ENCODE measurements around the gene DLX5.
"Not testable (repeated sequence)": the region's sequence is repeated elsewhere in the genome, so short reads cannot be mapped to it uniquely, and the experiment has no call there.

DLX5 gene

DNA sequence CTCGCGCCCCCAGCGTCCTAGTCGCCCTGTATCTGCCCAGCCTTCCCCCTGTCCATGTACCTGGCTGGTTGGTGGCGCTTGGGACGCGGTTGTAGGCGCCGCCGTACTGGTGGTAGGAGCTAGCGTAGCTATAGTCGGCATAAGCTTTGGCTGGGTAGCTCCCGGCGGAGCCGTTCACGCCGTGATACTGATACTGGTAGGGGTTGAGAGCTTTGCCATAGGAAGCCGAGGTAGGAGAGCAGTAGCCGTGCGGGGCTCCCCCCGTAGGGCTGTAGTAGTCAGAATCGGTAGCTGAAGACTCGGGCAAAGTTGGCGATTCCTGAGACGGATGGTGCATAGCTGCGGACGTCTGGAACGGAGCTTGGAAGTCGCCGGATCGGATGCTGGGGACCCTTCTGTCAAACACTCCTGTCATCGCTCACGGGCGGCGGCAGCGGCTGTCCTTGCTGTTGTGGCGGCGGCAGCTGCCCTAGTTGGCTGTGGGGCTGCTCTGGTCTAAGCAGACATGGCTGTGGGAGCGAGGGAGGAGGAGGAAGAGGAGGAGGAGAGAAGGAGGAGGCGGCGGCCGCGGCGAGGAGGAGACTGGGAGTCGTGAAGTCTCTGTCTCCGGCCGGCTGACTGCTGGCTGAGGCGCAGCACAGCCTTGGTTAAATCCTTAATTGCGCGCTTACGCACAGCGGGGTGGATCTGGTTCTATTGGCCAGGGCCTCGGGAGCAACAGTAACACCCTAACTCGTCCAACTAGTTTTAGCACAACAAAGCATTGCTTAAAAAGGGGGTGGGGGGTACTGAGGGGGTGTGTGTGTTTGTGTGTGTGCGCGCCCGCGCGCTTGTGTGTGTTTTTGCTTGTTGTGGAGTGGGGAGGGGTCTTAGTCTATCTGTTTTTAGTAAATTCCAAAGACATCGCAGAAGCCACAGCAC lies at the start of gene DLX5:
TSS of gene DLX5 (minus strand) at position 623 of the 921 bp plus-strand sequence. CDS start at position 415, 208 bp downstream.
- ATAC-seq, result no peak

DNA sequence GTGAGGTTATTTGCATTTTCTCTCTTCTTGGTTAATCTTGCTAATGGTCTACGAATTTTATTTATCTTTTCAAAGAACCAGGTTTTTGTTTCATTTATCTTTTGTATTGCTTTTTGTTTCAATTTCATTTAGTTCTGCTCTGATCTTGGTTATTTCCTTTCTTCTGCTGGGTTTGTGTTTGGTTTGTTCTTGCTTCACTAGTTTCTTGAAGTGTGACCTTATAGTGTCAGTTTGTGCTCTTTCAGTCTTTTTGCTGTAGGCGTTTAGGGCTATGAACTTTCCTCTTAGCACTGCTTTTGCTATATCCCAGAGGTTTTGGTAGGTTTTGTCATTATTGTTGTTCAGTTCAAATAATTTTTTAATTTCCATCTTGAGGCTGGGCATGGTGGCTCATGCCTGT lies 47.4 kb upstream of the DLX5 start:
- ATAC-seq, result not testable (repeated sequence)

DNA sequence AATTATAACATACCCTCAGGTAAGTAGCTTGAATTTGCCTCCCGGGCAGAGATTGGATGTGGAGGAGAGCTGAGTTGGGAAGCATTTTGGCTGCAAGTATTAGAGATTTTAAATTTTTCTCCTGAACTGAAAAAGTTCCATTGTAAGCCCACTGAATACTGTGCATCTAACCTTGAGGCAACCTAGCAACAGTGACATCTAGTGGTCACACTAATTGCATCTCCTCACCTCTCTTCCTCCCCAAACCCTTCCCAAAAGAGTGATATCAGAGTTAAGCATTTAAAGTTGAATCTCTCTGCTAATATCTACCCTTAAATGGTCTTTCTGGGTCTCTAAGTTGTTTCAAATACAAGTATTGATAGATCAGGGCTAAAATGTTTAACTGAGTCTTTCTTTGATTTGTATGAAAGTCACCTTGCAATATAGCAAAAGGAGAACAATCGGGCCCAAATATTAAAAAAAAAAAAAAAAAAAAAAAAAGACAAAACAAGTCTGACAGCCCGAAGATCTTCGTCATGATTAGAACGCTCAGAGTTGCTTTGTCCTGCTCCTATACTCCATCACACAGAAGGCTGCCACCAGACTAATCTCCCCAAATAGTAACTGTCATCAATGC lies 40.4 kb upstream of the DLX5 start:
- peak; percentile 58 to 69 for ATAC-seq

- ATAC-seq, result no peak
Measured at GRCh38 chr7:97064020-97064419, 39.4 kb upstream of the DLX5 start.

DNA sequence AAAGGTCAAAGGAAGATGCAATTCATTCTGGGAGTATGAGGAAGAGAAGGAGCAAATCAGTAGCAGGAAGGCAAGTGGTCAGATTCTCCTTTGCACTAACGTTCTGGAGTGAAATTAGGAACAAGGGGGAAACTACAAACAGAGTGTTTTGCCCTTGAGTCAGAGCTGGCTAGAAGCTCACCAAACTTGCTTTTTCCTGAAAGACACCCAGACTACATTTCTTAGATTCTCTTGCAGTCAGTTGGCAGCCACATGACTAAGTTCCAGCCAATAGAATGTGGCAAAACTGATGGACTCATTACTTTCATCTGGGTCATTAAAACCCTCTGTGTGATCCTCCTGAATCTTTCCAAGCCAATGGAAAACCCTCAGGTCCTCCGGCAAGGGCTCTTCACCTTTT lies 18.6 kb upstream of the DLX5 start:
- ATAC-seq, result no peak

- ATAC-seq, result no peak
Measured at GRCh38 chr7:97039374-97040065, 14.9 kb upstream of the DLX5 start.

- not testable (repeated sequence) for ATAC-seq
Measured at GRCh38 chr7:97034213-97034852, 9.7 kb upstream of the DLX5 start.

DNA sequence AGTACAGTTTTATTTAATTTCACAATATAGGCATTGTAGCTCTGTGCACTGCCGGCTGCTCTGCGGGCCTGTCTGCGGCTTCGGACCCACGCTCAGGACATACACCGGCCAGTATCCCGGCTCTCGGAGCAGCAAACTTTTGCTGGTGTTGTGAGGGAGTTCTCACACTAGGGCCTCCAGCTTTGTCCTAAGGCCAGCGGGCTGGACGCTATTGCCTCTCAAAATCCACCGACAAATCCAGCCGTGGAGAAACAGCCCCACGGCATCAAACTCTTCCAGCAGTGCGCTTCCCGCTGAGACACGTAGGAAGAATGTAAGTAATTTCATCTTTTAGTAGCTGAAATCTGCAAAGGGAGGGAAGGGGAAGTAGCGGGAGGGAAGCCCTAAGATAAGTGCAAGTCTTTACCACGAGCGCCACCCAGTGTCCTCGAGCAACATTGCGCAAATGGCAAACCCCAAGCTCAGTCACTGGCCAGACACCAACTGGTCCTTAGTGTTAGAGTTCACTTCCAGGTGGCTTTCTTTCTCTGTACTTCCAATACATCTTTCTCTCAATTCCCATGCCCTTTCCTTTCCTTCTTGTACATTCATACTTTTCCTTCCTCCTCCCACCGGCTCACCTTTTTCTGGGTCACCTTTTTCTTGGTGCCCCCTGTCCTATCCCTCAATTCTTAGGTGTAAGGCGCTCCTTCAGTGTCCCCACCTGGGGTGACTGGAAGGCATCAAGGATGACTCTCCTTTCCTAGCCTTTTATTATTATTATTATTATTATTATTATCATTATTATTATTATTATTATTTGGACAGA lies 3.0 kb upstream of the DLX5 start:
- ATAC-seq, result peak; percentile 71 to 74

DNA sequence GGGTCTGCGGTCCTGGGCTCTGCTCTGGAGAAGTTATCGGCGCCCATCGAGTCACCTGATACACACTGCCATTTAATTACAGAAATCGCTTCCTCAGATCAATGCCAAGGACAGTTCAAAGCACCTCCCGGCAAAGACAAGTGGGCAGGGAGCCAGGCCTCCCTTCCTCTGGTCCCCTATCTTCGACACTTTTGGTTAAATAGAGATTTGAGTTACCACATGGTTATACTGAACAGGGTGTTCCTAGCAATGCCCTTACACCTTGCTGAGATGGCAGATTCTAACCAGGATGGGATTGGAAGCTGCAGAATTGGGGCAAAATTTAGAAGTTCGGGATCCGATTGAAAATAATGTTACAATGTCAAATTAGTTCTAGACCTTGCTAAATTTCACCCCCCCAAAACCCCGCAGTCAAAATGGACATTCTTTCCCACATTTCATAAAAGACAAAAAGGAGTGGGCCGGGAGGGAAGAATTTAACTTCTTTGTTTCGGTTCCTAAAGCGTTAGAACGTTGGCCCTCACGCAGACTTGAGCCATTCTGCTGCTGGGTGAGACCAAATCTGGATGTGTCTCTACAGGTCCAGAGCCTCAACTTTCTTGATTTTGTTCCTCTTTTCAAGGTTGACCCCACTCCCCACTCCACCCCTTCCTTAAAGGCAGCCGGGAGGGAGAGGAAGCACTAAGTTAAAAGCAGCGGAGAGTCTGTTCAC lies 2.2 kb upstream of the DLX5 start:
- ATAC-seq, result no peak

GRCh38 chr7:97025983-97026714 lies 1.5 kb upstream of the DLX5 start:
- ATAC-seq, result peak in 1 of 2 donors; percentile 24

GRCh38 chr7:97025130-97025499 lies 484 bp upstream of the DLX5 start:
- ATAC-seq, result no peak

DNA sequence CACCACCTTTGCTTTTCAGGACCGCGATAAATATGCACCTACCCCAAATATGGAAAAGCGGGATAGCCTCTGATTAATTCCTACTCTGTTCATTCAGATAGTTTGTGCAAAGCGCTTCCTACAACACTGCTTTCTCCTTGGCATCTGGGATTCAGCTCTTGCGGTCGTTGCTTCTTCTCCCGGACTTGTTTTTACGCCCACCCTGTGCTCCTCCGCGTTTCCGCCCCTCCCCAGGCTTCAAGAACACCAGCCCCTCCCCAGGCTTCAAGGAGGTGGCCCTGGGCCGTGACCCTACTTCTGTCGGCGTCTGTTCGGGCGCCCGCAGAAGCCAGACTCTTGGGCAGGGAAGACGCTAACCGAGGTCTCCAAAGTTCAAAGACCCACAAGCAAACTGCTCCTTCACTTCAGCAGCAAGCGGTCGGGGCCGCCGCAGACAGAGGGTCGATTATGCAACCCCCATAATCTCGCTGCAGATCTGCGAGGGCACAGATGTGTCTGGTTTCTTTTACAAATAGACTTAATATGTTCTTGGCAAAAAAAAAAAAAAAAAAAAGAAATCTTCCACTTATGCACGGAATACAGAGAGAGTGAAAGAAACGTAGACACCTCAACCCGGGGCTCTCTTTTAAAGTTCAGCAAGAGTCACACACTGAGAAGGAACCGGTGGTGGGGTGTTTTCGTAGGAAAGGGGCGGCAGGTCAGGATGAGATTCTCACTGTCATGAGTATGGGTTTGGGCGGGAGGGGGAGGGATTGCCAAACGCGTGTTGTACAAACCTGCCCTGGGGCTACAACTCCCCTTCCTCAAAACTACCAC lies 1.9 kb downstream of the DLX5 start:
- ATAC-seq, result no peak

- ATAC-seq, result no peak
Measured at GRCh38 chr7:97021747-97022490, 2.7 kb downstream of the DLX5 start.

GRCh38 chr7:97020996-97021746 lies 3.5 kb downstream of the DLX5 start:
- ATAC-seq, result no peak

GRCh38 chr7:97020601-97020995 lies 4.0 kb downstream of the DLX5 start:
- no peak for ATAC-seq

DNA sequence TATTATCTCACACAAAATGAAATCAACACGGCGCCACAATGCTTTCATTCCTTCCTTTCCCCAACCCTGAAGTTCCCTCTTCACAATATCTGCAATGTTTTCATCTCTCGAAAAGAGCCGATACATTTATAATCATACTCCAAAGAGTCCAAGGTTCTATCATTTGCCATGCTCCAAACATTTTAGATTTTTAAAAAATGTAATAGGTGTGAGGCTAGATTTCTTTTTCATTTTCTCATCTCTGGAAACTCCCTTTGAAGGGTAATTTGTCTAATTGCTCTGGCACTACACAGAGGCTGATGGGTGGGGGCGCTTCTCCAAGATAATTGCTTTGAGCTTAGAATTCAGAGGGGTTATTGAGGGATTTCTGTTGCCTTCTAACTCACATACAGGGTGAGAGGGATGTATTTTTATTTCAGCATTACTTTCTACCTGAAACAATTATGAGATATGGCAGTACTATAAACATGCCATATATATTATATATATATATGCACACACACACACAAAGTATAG lies 4.9 kb downstream of the DLX5 start:
- no peak for ATAC-seq

- no peak for ATAC-seq
Measured at GRCh38 chr7:97018791-97019531, 5.7 kb downstream of the DLX5 start.
